Measurements from ENCODE around the gene TH.

The TH gene

DNA sequence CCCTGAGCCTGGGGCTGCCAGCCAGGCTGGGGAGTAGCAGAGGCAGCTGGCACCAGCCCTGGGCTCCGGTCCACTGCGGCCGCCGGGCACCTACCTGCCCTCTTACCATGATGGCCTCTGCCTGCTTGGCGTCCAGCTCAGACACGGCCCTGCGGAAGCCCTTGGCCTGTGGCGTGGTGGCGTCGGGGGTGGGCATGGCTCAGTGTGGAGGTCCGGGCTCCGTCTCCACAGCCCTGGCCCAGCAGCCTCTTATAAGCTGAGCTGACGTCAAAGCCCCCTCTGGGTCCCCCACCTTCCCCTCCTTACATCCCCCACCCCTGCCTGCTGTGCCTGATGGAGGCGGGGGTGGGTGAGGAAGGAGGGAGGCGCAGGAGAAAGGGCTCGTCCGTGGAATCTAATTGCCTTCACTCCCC lies at the start of gene TH:
TH (minus strand) TSS at position 225 of the 413 bp plus-strand sequence; CDS start at position 196, 29 bp downstream.
- Histone ChIP-seq H3K36me3 (ENCODE audit: insufficient read depth, low read length) (no peaks in the 10 kb centered on the region), H3K27me3 (ENCODE audit: insufficient read depth, low read length) (peaks cover 8% of the 10 kb centered on the region; the same call in 1 of the 2 replicates), H3K27ac (ENCODE audit: low read depth, low read length, poor library complexity, severe bottlenecking) (no peak within 1 kb of the TSS), H4K20me1 (ENCODE audit: insufficient read depth, low read length) (no peaks in the 10 kb centered on the region), H3K79me2 (ENCODE audit: insufficient read depth, low read length) (no peaks in the 10 kb centered on the region), H3K4me1 (ENCODE audit: insufficient read depth, low read length, severe bottlenecking) (no peaks in the 10 kb centered on the region), H3K9me3 (ENCODE audit: low read length) (no peaks in the 10 kb centered on the region), H2AFZ (ENCODE audit: low read length) (no peak within 1 kb of the TSS), H3K4me3 (ENCODE audit: low read depth, low read length, poor library complexity, severe bottlenecking) (no peak within 1 kb of the TSS), H3K9ac (ENCODE audit: low read length) (no peak within 1 kb of the TSS), H3K9me2 (ENCODE audit: low read depth, low read length) (no peaks in the 10 kb centered on the region), H3K4me2 (ENCODE audit: low read length) (no peak within 1 kb of the TSS), H3F3A (ENCODE audit: insufficient read depth, low read length) (no peaks in the 10 kb centered on the region)
- TF ChIP-seq EZH2 (IDR thresholded peaks at IDR 0.05; ENCODE audit: borderline replicate concordance, low read length): no peak
- TF ChIP-seq CTCF (IDR thresholded peaks at IDR 0.05; ENCODE audit: low read length): no peak

- Histone ChIP-seq H3K9me2 (ENCODE audit: low read depth, low read length) (no peaks in the 10 kb centered on the region), H3K4me2 (ENCODE audit: low read length) (no peak overlapping the region), H3K36me3 (ENCODE audit: insufficient read depth, low read length) (no peaks in the 10 kb centered on the region), H3K79me2 (ENCODE audit: insufficient read depth, low read length) (no peaks in the 10 kb centered on the region), H3K4me3 (ENCODE audit: low read depth, low read length, poor library complexity, severe bottlenecking) (no peak overlapping the region), H3K27me3 (ENCODE audit: insufficient read depth, low read length) (no peaks in the 10 kb centered on the region), H3K27ac (ENCODE audit: low read depth, low read length, poor library complexity, severe bottlenecking) (no peak overlapping the region), H3K4me1 (ENCODE audit: insufficient read depth, low read length, severe bottlenecking) (no peaks in the 10 kb centered on the region), H4K20me1 (ENCODE audit: insufficient read depth, low read length) (no peaks in the 10 kb centered on the region), H3F3A (ENCODE audit: insufficient read depth, low read length) (no peaks in the 10 kb centered on the region), H2AFZ (ENCODE audit: low read length) (no peak overlapping the region), H3K9me3 (ENCODE audit: low read length) (no peaks in the 10 kb centered on the region), H3K9ac (ENCODE audit: low read length) (no peak overlapping the region)
- TF ChIP-seq CTCF (IDR thresholded peaks at IDR 0.05; ENCODE audit: low read length) (no peak), EZH2 (IDR thresholded peaks at IDR 0.05; ENCODE audit: borderline replicate concordance, low read length) (no peak)
Measured at GRCh38 chr11:2221024-2221423, 49.4 kb upstream of the TH start.

DNA sequence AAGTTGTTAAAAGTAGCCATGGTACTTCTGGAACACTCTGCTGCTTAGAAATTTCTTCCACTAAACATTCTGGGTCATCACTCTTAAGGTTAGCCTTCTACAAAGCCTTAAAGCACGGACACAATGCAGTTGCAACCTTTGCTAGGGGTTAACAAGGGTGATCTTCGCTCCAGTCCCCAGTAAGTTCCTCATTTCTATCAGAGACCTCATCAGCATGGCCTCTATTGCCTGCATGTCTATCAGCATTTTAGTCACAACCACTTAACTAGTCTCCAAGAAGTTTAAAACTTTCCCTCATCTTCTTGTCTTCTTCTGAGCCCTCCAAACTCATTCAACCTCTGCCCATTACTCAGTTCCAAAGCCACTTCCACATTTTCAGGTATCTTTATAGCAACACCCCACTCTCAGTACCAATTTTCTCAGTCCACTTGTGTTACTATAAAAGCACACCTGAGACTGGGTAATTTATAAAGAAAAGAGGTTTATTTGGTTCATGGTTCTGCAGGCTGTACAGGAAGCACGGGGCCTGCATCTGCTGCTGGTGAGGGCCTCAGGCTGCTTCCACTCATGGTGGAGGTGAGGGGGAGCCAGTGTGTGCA lies 48.7 kb upstream of the TH start:
- Histone ChIP-seq H3K4me3 (ENCODE audit: low read depth, low read length, poor library complexity, severe bottlenecking) (no peak overlapping the region), H3K9me2 (ENCODE audit: low read depth, low read length) (no peaks in the 10 kb centered on the region), H3K4me1 (ENCODE audit: insufficient read depth, low read length, severe bottlenecking) (no peaks in the 10 kb centered on the region), H4K20me1 (ENCODE audit: insufficient read depth, low read length) (no peaks in the 10 kb centered on the region), H3K4me2 (ENCODE audit: low read length) (no peak overlapping the region), H3K9me3 (ENCODE audit: low read length) (no peaks in the 10 kb centered on the region), H2AFZ (ENCODE audit: low read length) (no peak overlapping the region), H3K27ac (ENCODE audit: low read depth, low read length, poor library complexity, severe bottlenecking) (no peak overlapping the region), H3F3A (ENCODE audit: insufficient read depth, low read length) (no peaks in the 10 kb centered on the region), H3K9ac (ENCODE audit: low read length) (no peak overlapping the region), H3K79me2 (ENCODE audit: insufficient read depth, low read length) (no peaks in the 10 kb centered on the region), H3K36me3 (ENCODE audit: insufficient read depth, low read length) (no peaks in the 10 kb centered on the region), H3K27me3 (ENCODE audit: insufficient read depth, low read length) (no peaks in the 10 kb centered on the region)
- TF ChIP-seq CTCF (IDR thresholded peaks at IDR 0.05; ENCODE audit: low read length) (no peak), EZH2 (IDR thresholded peaks at IDR 0.05; ENCODE audit: borderline replicate concordance, low read length) (no peak)
